MV-4-11 (cell line): ENCODE data around the gene RNF182.
"Not testable (repeated sequence)": the region's sequence is repeated elsewhere in the genome, so short reads cannot be mapped to it uniquely, and the experiment has no call there.

Source experiments
- DNase-seq: peaks from one replicate; lab custom pipeline; 2025; lab: John Stamatoyannopoulos, UW

The RNF182 gene

DNA sequence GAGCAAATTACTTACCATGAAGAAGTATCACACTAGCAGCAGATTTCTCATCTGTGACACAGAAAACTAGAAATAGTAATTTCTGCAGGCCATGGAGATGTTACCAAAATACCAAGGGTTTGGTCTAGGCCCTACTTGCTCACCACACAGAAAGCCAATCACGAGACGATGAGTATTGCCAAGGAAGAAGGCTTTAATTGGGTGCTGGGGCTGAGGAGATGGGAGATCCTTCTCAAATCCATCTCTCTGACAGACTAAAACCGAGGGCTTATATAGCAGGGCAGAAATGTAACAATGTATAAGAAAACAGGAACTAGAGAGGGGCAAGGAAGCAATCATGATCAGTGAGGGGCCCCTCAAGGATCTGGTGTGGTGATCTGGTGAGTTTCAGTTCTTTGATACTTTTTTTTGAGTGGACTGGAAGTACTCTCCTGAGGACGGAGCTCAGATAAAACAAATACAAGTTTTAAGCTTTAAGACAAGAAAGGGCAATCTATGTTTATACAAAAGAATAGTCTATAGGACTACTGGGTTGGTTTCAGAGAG, 40.9 kb downstream of the RNF182 start:
- peak; percentile 38 for DNase-seq

DNA sequence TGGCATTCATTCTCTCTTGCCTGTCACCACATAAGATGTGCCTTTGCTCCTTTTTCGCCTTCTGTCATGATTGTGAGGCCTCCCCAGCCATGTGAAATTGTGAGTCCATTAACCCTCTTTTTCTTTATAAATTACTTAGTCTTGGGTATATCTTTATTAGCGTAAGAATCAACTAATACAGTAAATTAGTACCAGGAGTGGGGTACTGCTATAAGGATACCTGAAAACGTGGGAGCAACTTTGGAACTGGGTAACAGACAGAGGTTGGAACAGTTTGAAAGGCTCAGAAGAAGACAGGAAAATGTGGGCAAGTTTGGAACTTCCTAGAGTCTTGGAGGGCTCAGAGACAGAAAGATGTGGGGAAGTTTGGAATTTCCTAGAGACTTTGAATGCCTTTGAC, 46.6 kb downstream of the RNF182 start:
- no peak for DNase-seq

DNA sequence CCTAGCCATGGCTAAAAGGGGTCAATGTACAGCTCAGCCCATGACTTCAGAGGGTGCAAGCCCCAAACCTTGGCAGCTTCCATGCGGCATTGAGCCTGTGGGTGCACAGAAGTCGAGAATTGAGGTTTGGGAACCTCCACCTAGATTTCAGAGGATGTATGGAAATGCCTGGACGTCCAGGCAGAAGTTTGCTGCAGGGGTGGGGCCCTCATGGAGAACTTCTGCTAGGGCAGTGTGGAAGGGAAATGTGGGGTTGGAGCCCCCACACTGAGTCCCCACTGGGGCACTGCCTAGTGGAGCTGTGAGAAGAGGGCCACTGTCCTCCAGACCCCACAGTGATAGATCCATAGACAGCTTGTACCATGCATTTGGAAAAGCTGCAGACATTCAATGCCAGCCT, 47.9 kb downstream of the RNF182 start:
- not testable (repeated sequence) for DNase-seq

DNA sequence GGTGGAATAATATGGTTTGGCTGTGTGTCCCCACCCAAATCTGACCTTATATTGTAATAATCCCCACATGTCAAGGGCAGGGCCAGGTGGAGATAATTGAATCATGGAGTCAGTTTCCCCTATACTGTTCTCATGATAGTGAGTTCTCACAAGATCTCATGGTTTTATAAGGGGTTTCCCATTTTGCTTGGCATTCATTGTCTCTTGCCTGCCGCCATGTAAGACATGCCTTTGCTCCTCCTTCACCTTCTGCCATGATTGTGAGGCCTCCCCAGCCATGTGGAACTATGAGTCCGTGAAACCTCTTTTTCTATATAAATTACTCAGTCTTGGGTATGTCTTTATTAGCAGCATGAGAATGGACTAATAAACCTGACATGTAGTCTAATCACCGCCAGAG, 48.7 kb downstream of the RNF182 start:
- not testable (repeated sequence) for DNase-seq

DNA sequence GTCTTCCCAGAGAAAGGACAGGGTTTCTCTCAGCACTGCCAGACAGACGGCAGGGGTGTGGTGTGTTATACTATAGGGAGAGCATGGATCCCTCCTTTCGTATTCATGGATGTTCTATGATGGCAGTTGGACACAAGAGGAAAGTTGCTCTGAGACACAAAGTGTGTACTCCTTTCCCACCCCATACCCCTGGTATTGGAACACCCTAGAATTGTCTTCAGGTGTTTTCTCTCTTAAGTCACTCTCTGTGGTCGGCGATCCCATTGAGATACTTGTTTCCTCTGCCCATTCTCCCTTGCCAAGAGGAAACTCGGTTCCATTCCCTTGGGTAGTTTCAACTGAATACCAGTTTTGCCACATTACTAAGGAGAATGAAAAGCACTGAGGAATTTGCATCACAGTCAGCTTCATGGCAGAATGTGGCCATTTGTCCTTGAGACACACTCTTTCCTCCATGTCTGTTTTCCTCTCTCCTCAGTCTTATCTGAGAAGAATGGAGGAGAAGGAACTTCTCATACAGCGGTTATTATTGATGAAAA, 53.4 kb downstream of the RNF182 start:
- DNase-seq: no peak

DNA sequence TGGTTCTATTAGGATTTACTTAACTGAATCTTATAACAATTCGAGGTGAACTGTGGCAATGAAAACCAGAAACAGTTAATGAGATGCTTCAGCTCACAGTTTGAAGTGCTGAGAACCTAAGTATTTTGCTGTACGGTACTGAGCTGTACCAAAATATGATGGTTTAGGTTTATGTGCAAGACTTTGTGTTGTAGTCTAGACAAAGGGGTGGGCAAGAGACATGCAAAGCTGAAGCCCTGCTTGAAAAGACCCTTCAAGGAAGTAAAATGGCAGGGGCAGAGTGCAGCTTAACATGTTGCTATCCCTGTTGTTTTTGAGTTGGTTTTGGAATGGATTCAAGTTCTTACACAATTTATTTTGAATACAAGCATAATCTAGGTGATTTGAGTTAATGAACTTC, 54.0 kb downstream of the RNF182 start:
- DNase-seq: no peak

DNA sequence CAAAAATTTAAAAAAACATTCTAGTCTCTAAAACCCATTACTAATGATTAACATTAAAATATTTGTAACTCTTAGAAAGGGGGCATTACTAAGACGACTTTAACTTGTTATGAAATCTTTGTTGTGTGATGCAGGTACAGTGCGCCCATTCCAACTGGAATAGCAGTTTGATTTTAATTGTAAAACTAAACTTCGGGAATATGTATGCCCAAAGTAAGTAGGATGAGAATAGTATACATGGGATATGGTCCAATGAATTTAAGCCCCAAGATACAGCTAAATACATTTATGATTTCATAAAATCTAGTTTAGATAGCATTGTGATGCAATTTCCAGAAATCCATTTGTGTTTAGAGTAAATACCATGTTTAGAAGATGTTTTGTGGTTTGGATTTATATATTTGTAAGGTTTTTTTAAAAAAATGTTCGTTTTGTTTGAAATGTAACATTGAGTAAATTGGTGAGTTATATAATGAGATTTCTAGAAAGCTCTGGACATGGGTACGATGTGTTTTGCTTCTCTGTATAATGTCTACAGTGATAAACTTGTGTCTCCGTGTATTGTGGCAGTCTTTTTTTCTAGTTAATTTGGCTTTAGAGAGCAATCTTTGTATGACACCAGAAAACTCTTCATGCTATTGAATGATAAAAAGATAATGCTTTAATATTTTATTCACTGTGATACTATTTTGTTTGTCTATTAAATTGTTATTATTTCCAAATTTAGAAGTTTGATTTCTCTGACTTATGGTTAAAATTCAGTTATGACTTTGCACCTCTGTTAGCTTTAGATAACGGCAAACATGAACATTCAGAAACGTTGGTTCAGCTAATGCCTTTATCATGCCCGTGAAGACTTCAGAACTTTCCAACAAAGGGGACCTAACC, 54.8 kb downstream of the RNF182 start:
- DNase-seq: no peak

DNA sequence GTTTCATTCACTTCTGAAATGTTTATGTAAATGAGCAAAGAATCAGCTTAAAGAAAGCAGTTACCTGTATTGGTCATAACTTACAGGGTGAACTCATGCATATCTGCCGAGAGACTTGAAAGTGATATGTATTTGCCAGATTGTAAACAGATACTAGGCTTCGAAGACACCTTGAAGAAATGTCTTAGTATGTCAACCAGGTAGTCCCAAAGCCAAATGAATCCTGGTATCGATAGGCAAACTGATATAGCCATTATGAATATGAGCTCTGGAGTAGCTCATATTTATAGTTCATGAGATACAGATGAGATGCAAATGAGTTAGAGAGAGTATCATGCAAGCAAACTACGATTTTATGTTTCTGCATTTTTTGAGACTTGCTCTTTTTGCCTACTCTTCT, 55.8 kb downstream of the RNF182 start:
- DNase-seq: no peak

DNA sequence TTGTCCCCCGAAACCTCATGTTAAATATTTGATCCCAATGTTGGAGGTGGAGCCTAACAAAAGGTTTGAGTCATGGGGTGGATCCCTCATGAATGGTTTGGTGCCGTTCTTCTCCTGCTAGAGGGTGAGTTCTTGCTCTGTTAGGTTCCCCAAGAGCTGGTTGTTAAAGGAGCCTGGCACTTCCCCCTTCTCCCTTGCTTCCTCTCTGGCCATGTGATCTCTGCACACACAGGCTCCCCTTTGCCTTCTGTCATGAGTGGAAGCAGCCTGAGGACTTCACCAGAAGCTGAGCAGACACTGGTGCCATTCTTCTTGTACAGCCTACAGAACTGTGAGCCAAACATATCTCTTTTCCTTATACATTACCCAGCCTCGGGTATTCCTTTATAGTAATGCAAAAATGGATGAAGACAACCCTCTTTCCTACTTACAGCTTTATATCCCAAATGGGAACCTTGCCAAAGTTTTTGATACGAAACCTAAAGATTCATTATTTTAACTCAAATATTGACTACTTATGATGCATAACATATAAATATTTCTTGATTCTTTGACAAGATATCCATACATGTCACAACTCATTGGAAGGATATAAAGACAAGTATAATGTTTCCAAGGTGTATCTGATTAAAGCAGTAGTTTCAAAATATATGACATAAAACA, 61.0 kb downstream of the RNF182 start:
- DNase-seq: peak; percentile 61

DNA sequence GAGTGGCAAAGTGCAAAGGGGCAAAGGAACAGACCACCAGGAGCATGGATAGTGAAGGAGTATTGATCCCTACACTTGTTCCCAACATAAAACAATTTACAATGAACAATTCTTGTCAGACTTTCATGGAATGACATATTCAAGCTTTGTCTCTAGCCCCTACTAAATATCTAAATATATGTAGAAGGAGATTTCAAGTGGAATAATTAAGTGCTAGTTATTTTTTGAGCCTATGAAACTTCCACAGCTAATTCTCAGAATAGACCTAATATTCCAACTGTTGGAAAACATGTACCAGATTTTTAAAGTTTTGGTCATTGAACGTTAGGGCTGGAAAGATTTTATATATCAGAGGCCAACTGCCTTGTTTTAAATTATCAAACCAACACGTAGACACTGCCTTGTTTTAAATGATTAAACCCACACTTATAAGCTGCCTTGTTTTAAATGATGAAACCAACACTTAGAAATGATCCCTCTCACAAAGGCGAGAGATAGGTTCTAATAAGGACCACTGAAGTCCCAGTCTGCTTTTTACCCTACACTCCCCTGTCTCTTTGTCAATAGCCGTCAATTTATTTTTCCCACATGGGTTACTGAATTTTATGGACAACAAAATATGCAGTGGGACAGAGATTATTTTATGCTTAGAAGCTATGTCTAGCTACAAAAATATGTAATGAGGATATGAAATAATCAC, 62.1 kb downstream of the RNF182 start:
- DNase-seq: no peak

DNA sequence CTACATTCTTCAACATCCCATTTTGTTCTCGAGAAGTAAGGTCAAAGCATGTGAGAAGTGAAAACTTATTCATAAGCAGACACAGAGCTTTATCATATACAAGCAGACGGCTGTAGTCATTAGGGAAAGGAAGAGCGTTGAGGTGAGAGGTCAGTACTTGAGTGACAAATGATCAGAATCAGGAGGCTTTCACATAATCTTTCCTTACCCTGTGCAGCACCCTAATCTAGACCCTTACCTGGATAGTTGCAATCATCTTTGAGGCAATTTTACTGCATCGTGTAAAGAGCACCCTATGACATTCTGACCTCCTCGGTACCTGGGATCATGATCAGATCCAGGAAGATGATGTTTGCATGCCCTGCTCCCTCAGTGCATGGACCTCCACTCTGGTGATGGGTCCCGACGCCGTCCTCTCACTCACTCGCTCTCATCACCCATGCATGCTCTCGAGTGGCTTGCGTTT, 62.7 kb downstream of the RNF182 start:
- DNase-seq: no peak

DNA sequence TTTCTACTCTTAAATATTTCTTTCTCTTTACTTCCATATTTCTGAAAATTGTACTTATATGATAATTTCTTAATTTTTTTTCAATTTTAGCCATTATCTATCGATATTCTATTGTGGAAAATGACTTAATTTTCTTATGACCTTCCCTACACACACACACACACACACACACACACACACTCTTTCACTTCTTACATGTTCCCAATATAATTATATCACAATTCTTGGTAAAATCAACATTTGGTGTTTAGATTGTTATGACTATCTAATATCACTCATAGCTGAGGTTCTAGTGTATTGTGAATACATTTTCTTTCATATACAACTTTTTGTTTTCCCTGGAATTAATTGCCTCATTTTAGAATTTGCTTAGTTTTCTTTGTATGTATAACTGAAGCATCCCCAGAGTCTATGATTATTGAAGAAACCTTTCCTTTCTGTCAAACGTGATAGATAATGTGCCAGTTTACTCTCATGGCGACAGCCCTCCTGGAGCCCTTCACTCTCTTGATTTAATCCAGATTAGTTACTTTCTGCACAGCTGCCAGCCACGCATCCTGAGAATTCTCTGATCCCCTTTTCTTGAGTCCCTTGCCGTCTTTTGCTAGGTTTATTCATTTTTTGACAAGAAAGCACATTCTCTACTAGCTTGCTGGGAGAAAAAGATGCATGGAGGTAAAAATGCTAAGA, 63.4 kb downstream of the RNF182 start:
- DNase-seq: no peak

DNA sequence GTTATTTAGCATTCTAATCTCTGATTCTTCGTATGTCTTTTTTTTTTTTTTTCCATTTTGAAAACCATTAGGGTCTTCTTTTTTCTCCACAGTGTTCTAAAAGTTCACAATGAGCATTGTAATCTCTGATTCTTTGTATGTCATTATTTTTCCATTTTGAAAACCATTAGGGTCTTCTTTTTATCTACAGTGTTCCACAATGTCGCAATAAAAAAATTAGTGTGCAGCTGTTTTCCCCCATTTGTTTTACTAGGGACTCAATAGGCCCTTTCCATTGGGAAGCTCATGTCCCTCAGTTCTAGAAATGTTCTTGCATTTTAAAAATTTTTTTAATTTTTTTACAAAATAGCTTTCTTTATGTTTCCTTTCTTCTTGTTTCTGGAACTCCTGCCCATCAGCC, 64.2 kb downstream of the RNF182 start:
- no peak for DNase-seq

DNA sequence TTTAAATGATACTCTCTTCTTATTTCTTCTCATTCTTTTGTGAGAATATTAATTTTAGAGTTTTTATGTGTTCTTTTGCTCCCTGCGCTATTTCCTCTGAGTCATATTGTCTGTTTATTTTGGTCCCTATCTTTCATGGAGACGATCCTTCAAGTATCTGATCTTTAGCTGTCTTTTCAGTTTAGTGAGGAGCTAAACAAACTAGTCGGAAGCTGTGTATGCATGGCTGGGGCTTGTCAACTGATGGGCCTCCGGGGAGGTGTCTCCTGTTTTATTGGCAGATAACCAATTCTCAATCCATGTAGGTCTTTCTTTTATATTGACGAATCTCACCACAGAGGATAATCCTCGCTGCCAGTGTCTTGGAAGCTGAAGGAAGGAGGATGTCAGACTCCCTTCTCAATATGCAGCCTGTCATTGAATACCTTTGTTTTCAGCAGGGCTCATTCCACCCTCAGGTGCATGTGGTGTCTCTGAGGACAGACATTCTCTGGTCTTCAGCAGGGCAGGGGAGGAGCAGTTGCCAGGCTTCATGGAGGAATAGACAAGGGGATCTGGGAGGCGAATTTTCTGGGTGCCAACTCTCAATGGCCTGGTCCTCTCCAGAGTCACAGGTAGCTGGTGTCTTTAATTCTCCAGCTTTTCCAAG, 64.9 kb downstream of the RNF182 start:
- no peak for DNase-seq

DNA sequence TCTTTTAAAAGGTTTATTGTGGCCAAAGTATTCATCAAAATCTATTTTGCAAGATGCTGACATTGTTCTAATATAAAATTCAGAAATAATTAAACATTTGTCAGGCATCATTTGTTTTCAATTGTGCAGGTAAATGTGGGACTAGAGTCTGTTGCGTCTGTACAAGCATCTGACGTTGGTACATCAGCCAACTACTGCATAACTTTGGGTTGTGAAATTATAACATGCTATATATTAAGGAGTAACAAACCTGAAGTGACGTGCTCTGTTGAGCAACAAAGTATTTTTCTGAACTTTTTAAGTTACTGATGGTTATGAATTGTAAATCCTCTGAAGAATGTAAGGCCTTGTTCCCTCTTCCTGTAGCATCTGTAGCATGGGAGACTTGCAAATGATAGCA, 66.0 kb downstream of the RNF182 start:
- DNase-seq: no peak

DNA sequence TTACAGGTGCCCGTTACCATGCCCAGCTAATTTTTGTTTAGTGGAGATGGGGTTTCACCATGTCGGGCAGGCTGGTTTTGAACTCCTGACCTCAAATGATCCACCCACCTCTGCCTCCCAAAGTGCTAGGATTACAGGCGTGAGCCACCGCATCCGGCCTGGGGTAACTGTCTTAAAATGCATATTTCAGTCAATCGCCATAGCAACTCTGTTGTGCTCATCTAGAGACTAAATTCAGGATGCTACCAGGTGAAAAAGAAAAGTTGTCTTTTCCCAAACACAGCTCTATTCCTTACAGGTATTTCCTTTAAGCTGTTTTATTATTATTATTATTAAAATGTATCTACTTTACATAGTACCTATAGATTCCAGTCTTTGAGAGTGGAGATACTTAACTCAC, 66.6 kb downstream of the RNF182 start:
- no peak for DNase-seq

DNA sequence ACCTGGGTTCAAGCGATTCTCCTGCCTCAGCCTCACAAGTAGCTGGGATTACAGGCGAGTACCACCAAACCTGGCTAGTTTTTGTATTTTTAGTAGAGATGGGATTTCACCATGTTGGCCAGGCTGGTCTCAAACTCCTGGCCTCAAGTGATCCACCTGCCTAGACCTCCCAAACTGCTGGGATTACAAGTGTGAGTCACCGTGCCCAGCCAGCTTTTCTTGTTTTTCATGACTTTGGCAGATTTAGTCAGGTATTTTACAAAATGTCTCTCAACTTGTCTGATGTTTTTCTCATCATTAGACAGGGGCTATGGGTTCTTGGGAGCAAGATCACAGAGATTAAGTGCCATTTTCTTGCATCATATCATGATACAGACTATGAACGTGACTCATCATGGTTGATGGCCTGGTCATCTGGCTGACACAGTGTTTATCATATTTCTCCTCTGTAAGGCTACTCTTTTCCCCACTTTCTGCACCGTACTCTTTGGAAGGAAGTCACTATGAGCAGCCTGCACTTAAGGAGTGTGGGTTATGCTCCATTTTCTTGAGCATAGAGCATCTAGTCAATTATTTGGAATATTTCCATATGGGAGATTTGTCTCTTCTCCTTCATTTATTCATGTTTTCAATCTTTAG, 67.8 kb downstream of the RNF182 start:
- DNase-seq: no peak

DNA sequence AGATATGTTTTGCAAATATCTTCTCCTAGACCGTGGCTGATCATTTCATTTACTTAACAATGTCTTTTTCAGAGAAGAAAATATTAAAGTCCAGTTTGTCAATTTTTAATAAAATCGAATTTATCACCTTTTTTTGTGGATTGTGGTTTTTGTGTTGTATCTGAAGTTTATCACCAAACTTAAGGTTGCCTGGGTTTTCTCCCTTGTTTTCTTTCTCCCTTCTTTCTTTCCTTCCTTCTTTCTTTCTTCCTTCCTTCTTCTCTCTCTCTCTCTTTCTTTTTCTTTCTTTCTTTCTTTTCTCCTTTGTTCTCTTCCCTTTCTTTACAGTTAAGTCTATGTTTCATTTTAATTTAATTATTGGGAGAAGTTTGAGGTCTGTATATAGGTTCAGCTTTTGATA, 68.7 kb downstream of the RNF182 start:
- DNase-seq: no peak

DNA sequence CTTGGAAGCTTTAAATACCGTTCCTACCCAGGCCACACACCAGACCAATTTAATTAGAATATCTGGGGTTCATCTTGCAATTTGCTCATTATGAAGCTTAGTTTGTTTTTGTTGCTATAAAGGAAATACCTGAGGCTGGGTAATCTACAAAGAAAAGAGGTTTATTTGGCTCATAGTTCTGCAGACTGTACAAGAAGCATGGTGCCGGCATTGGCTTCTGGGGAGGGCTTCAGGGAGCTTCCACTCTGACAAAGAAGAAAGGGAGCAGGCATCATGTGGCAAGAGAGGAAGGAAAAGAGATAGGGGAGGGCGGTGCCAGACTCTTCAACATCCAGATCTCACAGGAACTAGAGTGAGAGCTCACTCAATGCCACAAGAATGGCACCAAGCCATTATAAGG, 73.6 kb downstream of the RNF182 start:
- no peak for DNase-seq

DNA sequence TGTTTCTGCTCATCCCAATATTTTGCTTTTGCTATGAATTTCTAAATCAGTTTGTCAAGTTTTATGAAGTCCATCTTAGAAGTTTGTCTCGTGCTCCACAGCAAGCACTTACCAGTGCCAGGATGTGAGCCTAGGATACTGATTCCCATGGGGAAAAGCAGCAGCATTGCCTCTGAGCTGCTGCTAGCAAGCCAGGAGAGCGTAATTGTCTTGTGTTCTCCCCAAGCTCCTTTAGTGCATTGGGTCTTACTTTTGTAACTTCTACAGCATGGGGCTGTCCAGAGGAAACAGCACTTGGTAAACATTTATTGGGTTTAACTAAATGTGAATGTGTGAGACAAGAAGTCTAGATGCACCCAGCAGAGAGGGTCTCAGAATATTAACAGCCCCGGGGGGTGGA, 76.1 kb downstream of the RNF182 start:
- DNase-seq: no peak
